D721Med (cell line): Measurements from ENCODE around the gene SPACA7.

Source experiments
- DNase-seq: peaks from one replicate; pipeline ENCODE4 v3.0.0; 2011; ENCODE audit warnings: low spot score; ENCODE audit not compliant: insufficient read length
- FAIRE-seq: peaks from 2 replicates; lab custom pipeline; 2011; peaks lifted over from hg19 to GRCh38; lab: Jason Lieb, UNC
- CTCF ChIP-seq: IDR thresholded peaks from 2 replicates; pipeline ENCODE4 v1.5.1; 2012; ENCODE audit warnings: mild to moderate bottlenecking, control low read depth; ENCODE audit not compliant: insufficient read depth; ENCODE audit errors: missing control alignments

Gene SPACA7

GRCh38 chr13:112358156-112358555, 18.0 kb upstream of the SPACA7 start:
- DNase-seq = no peak
- FAIRE-seq = no peak
- no peak for TF ChIP-seq CTCF

GRCh38 chr13:112362021-112362420, 14.1 kb upstream of the SPACA7 start:
- FAIRE-seq = no peak
- TF ChIP-seq CTCF = no peak
- no peak for DNase-seq

GRCh38 chr13:112363867-112364528, 12.2 kb upstream of the SPACA7 start:
- DNase-seq (no peak), FAIRE-seq (no peak)
- TF ChIP-seq CTCF = no peak

GRCh38 chr13:112366907-112367646, 9.1 kb upstream of the SPACA7 start:
- FAIRE-seq = no peak
- no peak for DNase-seq
- TF ChIP-seq CTCF = no peak

GRCh38 chr13:112368883-112369282, 7.3 kb upstream of the SPACA7 start:
- no peak for FAIRE-seq

GRCh38 chr13:112370311-112370710, 5.8 kb upstream of the SPACA7 start:
- FAIRE-seq (no peak), DNase-seq (no peak)
- no peak for TF ChIP-seq CTCF

More at GRCh38 chr13:112368883-112369282, 7.3 kb upstream of the SPACA7 start:
- DNase-seq = no peak
- no peak for TF ChIP-seq CTCF

- DNase-seq (no peak), FAIRE-seq (no peak)
- TF ChIP-seq CTCF = no peak
Measured at GRCh38 chr13:112374271-112374670, 1.9 kb upstream of the SPACA7 start.
